CD4-positive, alpha-beta T cell treated with Interleukin-6 for 4 hours (primary cell): Measurements from ENCODE around the gene ARPC5L.
"Not testable (repeated sequence)": the region's sequence is repeated elsewhere in the genome, so short reads cannot be mapped to it uniquely, and the experiment has no call there.

Experiments used
- DNase-seq: peaks from one replicate; pipeline ENCODE4 v3.0.0-alpha.2; 2020; ENCODE audit warnings: mixed read lengths

The ARPC5L gene

DNA sequence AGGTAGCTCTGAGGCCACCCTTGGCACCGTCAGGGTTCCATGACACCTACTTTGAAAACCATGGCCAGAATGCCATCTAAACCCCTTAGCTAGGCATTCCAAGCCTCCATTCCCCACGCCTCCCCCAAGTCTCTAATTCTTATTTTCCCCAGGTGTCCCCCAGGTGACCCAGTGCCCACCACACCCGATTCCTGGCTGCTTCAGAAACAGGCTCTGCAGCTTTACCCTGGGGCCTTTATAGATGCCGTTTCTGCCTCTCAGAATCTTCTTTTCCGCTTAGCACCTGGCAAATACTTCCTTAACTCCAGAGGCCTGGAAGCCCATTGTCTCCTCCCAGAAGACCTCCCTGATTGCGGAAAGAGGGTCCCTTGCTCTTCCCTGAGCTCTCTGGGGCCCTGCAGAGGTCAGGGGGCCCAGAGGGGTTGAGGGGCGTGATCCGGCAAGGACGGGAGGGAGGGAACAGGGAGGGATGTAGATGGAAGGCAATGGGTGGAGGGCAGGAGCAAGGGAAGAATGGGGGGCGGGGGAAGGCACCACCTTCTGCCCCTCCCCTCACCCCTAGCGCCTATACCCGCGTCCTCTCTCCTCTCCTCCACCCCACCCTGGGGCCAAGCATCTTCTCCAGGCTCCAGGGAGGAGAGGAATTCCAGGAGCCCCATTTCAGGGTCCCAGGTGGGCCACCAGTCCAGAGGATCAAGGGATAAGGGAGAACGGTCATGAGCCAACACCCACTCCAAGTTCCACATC, 20.7 kb upstream of the ARPC5L start:
- DNase-seq = no peak

DNA sequence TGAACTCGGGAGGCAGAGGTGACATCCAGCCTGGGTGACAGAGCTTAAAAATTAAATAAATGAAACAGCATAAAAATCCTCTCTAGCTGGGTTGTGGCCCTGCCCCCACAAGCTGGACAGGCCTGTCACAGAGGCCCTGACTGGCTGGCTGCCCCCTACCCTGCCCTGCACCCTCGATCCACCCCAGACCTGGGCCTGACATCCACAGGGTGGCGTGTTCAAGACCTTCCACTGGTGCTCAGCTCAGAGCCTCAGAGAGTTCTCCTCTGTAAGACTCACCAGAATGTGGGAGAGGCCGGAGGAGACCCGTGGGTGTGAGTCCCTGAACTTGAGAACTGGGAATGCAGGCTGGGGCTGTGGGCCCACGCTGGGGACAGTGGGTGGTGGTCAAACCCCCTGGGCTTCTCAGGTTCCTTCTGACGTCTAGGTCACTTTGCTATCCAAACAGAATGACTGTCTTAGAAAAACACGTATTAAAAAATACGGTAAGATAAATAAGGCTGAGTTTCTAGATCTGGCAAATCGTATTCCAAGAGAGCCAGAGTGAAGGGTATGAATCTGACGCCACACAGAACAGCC, 18.4 kb upstream of the ARPC5L start:
- no peak for DNase-seq

DNA sequence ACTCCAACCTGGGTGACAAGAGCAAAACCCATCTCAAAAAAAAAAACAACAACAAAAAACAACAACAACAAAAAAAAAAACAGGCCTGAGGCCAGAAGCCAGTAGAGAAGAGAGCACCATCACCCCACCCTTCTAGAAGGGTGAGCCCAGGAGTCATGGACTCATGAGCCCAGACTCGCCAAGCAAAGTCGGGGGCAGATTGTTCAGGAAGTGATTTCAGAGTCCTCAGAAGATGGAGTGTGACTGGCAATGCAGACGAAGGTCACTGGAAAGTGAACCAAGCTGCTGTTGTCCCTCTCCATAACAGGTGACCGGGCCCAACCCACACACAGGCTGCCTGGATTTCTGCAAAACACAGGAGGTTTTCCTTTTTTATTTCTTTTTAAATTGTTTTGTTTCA, 17.6 kb upstream of the ARPC5L start:
- DNase-seq = no peak

- DNase-seq = not testable (repeated sequence)
Measured at GRCh38 chr9:124846467-124846866, 15.5 kb upstream of the ARPC5L start.

DNA sequence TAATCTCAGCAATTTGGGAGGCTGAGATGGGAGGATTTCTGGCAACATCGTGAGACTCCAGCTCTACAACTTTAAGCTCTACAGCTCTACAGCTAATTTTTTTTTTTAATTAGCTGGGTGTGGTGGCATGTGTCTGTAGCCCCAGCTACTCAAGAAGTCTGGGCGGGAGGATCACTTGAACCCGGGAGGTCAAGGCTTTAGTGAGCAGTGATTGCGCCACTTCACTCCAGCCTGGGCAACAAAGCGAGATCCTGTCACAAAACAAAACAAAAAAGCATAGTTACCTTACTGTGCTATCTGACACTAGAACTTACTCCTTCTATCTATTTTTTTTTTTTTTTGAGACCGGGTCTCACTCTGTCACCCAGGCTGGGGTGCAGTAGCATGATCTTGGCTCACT, 15.0 kb upstream of the ARPC5L start:
- DNase-seq = no peak

DNA sequence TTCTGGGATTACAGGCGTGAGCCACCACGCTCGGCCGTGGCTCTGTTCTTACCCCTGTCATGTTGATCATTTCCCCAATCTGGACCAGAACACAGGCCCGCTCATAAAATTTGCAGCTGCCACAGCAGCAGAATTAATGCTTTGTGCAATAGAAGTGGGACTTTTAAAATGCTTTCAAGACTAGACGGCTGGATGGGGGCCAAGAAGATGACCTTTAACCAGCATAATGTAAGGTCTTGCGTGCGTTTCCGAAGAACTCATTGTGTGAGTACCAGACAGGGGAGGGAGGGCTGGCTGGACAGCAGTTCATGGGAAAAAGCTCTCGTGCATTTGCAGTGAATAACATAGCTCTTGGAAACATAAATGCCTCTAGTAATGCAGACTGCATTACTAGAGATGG, 12.1 kb upstream of the ARPC5L start:
- DNase-seq = no peak

DNA sequence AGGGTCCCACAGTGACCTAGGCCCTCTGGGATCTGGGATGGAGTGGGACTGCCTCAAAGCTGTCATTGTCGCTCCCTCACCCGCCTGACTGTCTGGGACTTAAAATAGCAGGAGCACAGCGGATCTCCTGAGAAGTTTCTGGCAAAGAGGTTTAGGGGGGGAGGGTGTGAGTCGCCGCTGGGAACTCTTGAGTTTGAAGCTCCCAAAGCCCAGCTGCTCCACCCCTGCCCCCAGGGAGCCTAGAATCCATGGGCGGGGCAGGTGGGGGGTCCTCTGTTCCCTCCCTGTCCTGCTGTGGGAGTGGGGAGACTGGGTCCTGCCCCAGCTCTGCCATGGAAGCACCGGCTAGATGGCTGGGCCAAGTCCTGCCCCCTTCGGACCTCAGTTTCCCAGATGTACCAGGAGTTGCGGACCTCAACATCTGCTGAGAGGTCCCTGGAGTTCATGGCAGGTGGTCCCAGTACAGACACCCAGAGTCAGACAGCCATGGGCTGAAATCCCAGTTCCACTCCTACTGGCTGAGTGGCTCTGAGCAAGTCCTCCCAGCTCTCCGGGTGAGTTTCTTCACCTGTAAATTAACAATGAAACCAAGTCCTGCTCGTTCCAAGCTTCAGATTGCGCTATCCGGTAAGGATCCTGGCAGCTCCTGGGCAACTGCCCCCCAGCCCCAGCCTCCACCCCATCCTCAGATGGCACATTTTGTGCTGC, 9.7 kb upstream of the ARPC5L start:
- DNase-seq = no peak

DNA sequence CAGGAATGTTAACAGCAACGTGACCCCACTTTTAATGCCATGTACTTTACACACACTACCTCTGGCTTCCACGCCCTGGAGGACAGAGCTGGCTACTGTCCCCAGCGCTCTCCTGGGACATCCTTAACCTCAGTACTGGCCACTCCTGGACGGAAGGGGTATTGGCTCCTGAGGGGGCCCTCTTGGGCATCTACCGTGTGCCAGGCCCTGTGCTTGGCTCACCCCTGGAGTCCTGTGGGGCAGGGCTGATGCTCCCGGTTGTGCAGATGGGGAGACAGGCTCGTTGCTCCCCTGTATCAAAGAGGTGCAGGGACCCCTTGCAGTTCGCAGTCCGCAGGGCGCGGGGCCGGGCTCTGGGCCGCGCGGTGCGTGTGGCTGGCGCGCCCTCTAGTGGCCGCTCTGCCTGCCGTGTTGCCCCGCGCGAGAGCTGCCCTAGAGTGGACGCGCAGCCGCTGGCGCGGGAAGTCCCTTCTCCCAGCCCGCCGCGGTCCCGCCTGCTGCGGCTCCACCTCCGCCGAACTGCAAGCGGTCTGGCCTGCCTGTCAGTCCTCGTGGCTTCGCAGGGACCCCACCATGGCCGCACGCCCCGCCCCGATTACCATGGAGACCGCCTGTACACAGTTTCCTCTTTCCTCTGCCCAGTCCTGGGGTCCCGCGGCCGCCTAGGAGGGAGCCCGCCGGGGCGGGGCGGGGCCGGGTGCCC, 8.9 kb upstream of the ARPC5L start, which contains the start of gene WDR38:
Gene WDR38, plus strand, starts transcription at position 632 of the 703 bp plus-strand sequence. CDS start 72 bp downstream, outside the sequence.
- DNase-seq = peak; percentile 77

GRCh38 chr9:124853605-124854143, 8.3 kb upstream of the ARPC5L start:
- no peak for DNase-seq

- no peak for DNase-seq
Measured at GRCh38 chr9:124854161-124854560, 7.8 kb upstream of the ARPC5L start.

DNA sequence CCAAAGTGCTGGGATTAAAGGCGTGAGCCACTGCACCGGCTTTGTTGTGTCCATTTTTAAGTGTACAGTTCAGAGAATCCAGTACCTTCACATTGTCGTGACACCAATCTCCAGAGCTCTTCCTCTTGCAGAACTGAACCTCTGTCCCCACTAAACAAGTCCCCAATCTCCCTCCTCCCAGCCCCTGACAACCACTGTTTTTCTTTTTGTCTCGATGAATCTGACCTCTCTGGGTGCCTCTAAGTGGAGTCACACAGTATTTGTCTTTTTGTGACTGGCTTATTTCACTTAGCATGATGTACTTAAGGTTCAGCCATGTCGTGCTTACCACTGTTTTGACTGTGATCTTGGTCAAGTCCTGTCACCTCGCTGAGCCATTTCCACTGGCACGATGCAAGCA, 7.1 kb upstream of the ARPC5L start:
- DNase-seq = no peak

GRCh38 chr9:124855566-124855943, 6.4 kb upstream of the ARPC5L start:
- DNase-seq = no peak

- peak; percentile 34 for DNase-seq
Measured at GRCh38 chr9:124855944-124856765, 5.8 kb upstream of the ARPC5L start.

- no peak for DNase-seq
Measured at GRCh38 chr9:124857533-124858162, 4.3 kb upstream of the ARPC5L start.

- no peak for DNase-seq
Measured at GRCh38 chr9:124858330-124859046, 3.4 kb upstream of the ARPC5L start.

GRCh38 chr9:124859803-124860581, 1.9 kb upstream of the ARPC5L start:
- no peak for DNase-seq

- DNase-seq = no peak
Measured at GRCh38 chr9:124860582-124861341, 1.2 kb upstream of the ARPC5L start.

GRCh38 chr9:124863371-124863871, 1.5 kb downstream of the ARPC5L start:
- no peak for DNase-seq
